Uterus (tissue), 4 donors: ENCODE measurements around the gene TMPRSS6. TPM values are rescaled to one million over a fixed set of nuclear protein-coding genes. Genes with fewer than 3 reads are reported as not detected.

ENCODE experiments used
- DNase-seq, 2 donors: peaks; one replicate each; pipeline ENCODE4 v3.0.0-alpha.2; 2019 to 2020
- H3K27ac ChIP-seq, 2 donors: fragments of 200-600 bp; sonication (generic); 1 replicate in 1 of 2; 2 replicates in 1 of 2; pipeline ENCODE4 v1.5.1; 2016 to 2018
- H3K27me3 ChIP-seq, 2 donors: fragments of 200-600 bp; sonication (generic); one replicate each; pipeline ENCODE4 v1.5.1; 2018 to 2019; ENCODE audit warnings: control low read depth in 1 of 2
- H3K36me3 ChIP-seq, 2 donors: fragments of 200-600 bp; sonication (generic); one replicate each; pipeline ENCODE4 v1.5.1; 2019; ENCODE audit warnings: control low read depth in 1 of 2
- H3K4me1 ChIP-seq, 2 donors: fragments of 200-600 bp; sonication (generic); one replicate each; pipeline ENCODE4 v1.5.1; 2018 to 2019; ENCODE audit warnings: control low read depth in 1 of 2
- H3K4me3 ChIP-seq, 2 donors: fragments of 200-600 bp; sonication (generic); 1 replicate in 1 of 2; 2 replicates in 1 of 2; pipeline ENCODE4 v1.5.1; 2018 to 2019; ENCODE audit warnings: mild to moderate bottlenecking in 1 of 2
- H3K9me3 ChIP-seq, 2 donors: fragments of 200-600 bp; sonication (generic); one replicate each; pipeline ENCODE4 v1.5.1; 2019; ENCODE audit warnings: control low read depth in 1 of 2
- POLR2A ChIP-seq, 2 donors: fragments of 450-650 bp; IDR thresholded peaks; one replicate each; pipeline ENCODE4 v1.6.1; 2016; ENCODE audit warnings: antibody characterized with exemption in 2 of 2, mild to moderate bottlenecking in 1 of 2, moderate library complexity in 1 of 2
- intact Hi-C: fragments of 100-400 bp; cut with DNase I; formaldehyde crosslinking; loops from one replicate; pipeline ENCODE4 v1.15.1; 2023; ENCODE audit warnings: low total_unique reads
- total RNA-seq, 4 donors: library from RNA; depleted of rRNA in 3 of 4; stranded (reverse); fragments of >200 nt in 3 of 4; gene quantifications; one replicate each; pipeline versions ENCODE4 v1.1.0 to v1.2.4, GENCODE V29; 2014 to 2023
- TF ChIP-seq, protein P1 (sequence below), 4 experiments: fragments of 200-600 bp in 2 of 4; fragments of 450-650 bp in 2 of 4; sonication (generic) in 2 of 4; IDR thresholded peaks; one replicate each; pipeline ENCODE4 v1.5.1; 2016 to 2019; ENCODE audit warnings: antibody characterized with exemption in 4 of 4, mild to moderate bottlenecking in 2 of 4, moderate library complexity in 1 of 4
- donor health status: DM: yes; HTN: yes; CAD: no.

TMPRSS6 gene
- total RNA-seq, 4 donors from 2014 or later = not detected

DNA sequence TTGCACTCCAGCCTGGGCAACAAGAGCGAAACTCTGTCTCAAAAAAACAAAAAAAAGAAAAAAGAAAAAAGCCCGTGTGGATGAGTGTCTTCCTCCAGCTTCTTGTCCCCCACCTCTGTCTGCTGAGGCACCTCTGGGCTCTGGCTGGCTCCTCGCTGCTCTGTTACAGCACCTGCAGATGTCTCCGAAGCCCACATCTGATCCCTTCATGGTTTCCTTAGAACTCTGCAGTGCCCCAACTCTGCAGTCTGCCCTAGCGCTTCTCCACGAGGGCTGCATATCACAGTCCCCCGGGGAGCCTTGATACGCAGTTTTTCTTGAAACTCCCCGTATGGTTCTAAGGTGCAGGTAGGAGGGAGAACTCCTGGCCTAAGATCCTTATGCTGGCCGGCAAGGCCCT is 42.1 kb downstream of the TMPRSS6 start:
- DNase-seq = no peak
- H3K4me1 ChIP-seq = no peaks in the 10 kb centered on the region
- H3K27ac ChIP-seq = no peak overlapping the region
- TF ChIP-seq POLR2A (IDR thresholded peaks at IDR 0.05) = no peak
- TF ChIP-seq, protein P1, sequence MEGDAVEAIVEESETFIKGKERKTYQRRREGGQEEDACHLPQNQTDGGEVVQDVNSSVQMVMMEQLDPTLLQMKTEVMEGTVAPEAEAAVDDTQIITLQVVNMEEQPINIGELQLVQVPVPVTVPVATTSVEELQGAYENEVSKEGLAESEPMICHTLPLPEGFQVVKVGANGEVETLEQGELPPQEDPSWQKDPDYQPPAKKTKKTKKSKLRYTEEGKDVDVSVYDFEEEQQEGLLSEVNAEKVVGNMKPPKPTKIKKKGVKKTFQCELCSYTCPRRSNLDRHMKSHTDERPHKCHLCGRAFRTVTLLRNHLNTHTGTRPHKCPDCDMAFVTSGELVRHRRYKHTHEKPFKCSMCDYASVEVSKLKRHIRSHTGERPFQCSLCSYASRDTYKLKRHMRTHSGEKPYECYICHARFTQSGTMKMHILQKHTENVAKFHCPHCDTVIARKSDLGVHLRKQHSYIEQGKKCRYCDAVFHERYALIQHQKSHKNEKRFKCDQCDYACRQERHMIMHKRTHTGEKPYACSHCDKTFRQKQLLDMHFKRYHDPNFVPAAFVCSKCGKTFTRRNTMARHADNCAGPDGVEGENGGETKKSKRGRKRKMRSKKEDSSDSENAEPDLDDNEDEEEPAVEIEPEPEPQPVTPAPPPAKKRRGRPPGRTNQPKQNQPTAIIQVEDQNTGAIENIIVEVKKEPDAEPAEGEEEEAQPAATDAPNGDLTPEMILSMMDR (IDR thresholded peaks at IDR 0.05) = no peak
- H3K27me3 ChIP-seq = peaks cover 8 to 15% of the 10 kb centered on the region in 2 donors
- no peaks in the 10 kb centered on the region for H3K9me3 ChIP-seq
- H3K4me3 ChIP-seq = no peak overlapping the region
- no peaks in the 10 kb centered on the region for H3K36me3 ChIP-seq
- intact Hi-C loops = no loop called here

DNA sequence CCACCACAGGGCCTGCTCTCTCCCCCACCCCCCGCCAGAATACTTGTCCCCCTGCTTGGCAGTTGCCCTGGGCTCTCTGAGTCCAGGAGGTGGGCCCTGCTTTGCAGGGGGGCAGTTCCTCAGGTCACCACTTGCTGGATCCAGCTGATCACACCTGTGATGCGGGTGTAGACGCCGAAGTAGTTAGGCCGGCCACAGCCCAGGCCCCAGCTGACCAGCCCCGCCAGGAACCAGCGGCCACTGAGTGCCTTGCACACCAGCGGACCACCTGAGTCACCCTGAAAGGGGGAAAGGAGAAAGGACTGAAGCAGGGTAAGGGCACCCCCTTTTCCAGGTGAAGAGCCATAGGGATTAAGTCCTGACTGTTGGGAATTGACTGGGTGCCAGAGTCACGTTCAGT is 43.6 kb downstream of the TMPRSS6 start:
- DNase-seq = no peak
- Histone ChIP-seq H3K36me3 (no peaks in the 10 kb centered on the region), H3K27me3 (peaks cover 8 to 15% of the 10 kb centered on the region in 2 donors), H3K4me1 (no peaks in the 10 kb centered on the region), H3K9me3 (no peaks in the 10 kb centered on the region), H3K27ac (no peak overlapping the region), H3K4me3 (no peak overlapping the region)
- TF ChIP-seq, protein P1 (IDR thresholded peaks at IDR 0.05) = no peak
- TF ChIP-seq POLR2A (IDR thresholded peaks at IDR 0.05) = no peak
- intact Hi-C loops = no loop called here

DNA sequence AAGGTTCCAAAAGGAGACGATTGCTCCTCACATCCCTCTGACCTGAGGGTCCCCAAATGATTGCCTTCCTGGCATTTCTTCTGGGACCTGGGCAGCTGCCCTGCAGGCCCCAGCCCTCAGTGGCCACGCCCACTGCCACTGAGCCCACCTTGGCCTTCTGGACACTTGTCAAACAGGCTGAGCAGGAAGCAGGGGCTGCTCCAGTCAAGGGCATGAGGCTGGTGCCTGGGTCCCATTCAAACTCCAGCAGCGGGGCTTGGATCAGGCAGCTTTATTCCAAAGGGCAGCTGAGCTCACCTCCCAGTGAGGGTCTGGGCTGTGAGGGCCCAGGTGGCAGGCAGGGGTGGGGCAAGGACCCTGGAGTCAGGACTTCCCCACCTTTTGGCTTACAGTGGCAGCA is 44.3 kb downstream of the TMPRSS6 start:
- TF ChIP-seq, protein P1 (IDR thresholded peaks at IDR 0.05) = no peak
- TF ChIP-seq POLR2A (IDR thresholded peaks at IDR 0.05) = no peak
- H3K9me3 ChIP-seq = no peaks in the 10 kb centered on the region
- H3K27ac ChIP-seq = no peak overlapping the region
- intact Hi-C loops = no loop called here
- no peaks in the 10 kb centered on the region for H3K4me1 ChIP-seq
- H3K4me3 ChIP-seq = no peak overlapping the region
- DNase-seq = no peak
- peaks cover 4 to 12% of the 10 kb centered on the region in 2 donors for H3K27me3 ChIP-seq
- H3K36me3 ChIP-seq = no peaks in the 10 kb centered on the region

DNA sequence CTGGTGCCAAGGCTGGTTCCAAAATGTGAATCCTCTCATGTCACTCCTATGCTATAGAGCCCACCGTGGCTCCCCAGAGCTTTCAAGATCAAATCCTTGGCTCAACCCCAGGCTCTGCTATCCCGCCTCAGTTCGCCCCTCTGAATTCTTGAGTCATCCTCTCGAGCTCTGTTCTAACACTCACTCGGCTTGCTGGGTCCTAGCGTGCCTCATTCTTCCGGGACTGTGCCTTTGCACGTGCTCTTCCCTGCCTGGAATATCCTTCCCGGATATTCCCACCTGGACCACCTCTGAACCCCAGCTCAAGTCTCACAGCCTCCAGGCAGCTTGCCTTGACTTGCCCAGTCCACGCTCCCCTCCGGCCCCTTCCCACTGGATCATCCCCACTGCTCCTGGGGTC is 45.0 kb downstream of the TMPRSS6 start:
- intact Hi-C loops = no loop called here
- no peak for DNase-seq
- Histone ChIP-seq H3K9me3 (no peaks in the 10 kb centered on the region), H3K4me1 (no peaks in the 10 kb centered on the region), H3K4me3 (no peak overlapping the region), H3K27ac (no peak overlapping the region), H3K27me3 (peaks cover 0 to 11% of the 10 kb centered on the region in 2 donors), H3K36me3 (no peaks in the 10 kb centered on the region)
- TF ChIP-seq, protein P1 (IDR thresholded peaks at IDR 0.05) = no peak
- TF ChIP-seq POLR2A (IDR thresholded peaks at IDR 0.05) = no peak

DNA sequence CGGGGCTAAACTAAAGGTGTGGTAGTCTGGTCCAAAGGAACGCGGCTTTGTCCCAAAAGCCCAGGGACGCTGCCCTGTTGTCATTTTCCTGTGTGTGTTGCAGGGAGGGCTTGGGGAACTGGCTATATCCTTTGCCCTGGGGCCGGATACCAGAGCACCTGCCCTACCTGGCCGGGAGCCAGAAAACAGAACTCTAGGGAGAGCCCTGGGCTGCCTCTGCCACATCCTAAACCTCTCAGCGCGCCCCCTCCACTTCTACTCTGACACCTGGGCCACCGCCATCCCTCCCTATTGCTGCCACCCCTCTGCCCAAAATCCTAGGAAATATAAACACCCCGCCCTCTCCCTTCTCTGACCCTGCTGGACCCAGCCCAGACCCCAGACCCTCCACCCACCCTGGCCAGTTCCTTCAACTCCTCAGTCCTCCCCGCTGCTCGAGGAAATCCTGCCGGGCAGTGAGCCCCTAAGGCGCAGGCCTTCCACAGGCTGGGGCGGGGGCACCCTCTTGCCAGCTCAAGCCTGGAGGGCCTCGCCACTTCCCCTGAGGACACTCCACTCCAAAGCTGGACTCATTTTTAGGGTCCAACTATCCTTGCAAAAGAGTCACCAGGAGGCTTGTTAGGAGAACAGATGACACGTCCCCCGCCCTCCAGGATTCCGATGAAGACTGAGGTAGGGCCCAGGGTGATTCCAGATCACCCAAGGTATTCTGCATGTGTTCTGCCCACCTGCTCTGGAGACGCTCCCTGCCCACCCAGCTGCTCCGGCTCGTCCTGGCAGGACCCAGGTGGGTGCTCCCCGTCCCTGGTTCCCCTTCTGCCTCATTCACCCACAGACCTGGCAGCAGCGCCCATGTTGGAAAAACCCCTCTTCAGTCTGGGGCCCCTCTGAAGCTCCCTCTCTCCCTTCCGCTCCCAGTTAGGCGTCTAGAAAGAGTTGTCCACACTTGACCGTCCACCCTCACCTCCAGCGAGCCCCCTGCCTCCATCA is 45.8 kb downstream of the TMPRSS6 start:
- H3K36me3 ChIP-seq = no peaks in the 10 kb centered on the region
- H3K4me3 ChIP-seq = no peak overlapping the region
- peaks cover 0 to 8% of the 10 kb centered on the region in 2 donors for H3K27me3 ChIP-seq
- intact Hi-C loops = no loop called here
- no peaks in the 10 kb centered on the region for H3K4me1 ChIP-seq
- TF ChIP-seq, protein P1 (IDR thresholded peaks at IDR 0.05) = no peak
- TF ChIP-seq POLR2A (IDR thresholded peaks at IDR 0.05) = no peak
- H3K9me3 ChIP-seq = no peaks in the 10 kb centered on the region
- no peak for DNase-seq
- no peak overlapping the region for H3K27ac ChIP-seq
